Panc1 (cell line): Measurements from ENCODE around the gene INTS3.

Source experiments
- CTCF ChIP-seq: fragments of 450-650 bp; IDR thresholded peaks from 2 replicates; pipeline ENCODE4 v1.5.1; 2017; ENCODE audit warnings: mild to moderate bottlenecking
- POLR2AphosphoS5 ChIP-seq: IDR thresholded peaks from 2 replicates; pipeline ENCODE4 v1.6.1; 2012; ENCODE audit warnings: mild to moderate bottlenecking, low read depth, low read length, moderate library complexity
- TCF7L2 ChIP-seq: IDR thresholded peaks from 2 replicates; pipeline ENCODE4 v1.6.1; 2011; ENCODE audit warnings: mild to moderate bottlenecking, low read depth, low read length, inconsistent platforms
- TF ChIP-seq, protein P1 (sequence below), 2 experiments: IDR thresholded peaks; 2 replicates each; pipeline ENCODE4 v1.6.1; 2011 to 2012; ENCODE audit warnings: low read depth in 2 of 2, control low read depth in 1 of 2, low read length in 1 of 2, mild to moderate bottlenecking in 1 of 2, moderate library complexity in 1 of 2; ENCODE audit not compliant: insufficient read depth in 1 of 2

GRCh38 chr1:153733970-153734369, 6.1 kb downstream of the INTS3 start:
- TF ChIP-seq CTCF (no peak), POLR2AphosphoS5 (no peak), TCF7L2 (no peak)
- TF ChIP-seq, protein P1, sequence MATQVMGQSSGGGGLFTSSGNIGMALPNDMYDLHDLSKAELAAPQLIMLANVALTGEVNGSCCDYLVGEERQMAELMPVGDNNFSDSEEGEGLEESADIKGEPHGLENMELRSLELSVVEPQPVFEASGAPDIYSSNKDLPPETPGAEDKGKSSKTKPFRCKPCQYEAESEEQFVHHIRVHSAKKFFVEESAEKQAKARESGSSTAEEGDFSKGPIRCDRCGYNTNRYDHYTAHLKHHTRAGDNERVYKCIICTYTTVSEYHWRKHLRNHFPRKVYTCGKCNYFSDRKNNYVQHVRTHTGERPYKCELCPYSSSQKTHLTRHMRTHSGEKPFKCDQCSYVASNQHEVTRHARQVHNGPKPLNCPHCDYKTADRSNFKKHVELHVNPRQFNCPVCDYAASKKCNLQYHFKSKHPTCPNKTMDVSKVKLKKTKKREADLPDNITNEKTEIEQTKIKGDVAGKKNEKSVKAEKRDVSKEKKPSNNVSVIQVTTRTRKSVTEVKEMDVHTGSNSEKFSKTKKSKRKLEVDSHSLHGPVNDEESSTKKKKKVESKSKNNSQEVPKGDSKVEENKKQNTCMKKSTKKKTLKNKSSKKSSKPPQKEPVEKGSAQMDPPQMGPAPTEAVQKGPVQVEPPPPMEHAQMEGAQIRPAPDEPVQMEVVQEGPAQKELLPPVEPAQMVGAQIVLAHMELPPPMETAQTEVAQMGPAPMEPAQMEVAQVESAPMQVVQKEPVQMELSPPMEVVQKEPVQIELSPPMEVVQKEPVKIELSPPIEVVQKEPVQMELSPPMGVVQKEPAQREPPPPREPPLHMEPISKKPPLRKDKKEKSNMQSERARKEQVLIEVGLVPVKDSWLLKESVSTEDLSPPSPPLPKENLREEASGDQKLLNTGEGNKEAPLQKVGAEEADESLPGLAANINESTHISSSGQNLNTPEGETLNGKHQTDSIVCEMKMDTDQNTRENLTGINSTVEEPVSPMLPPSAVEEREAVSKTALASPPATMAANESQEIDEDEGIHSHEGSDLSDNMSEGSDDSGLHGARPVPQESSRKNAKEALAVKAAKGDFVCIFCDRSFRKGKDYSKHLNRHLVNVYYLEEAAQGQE (IDR thresholded peaks at IDR 0.05; ENCODE audit: insufficient read depth in 1 of 2, low read depth in 2 of 2, low read length in 1 of 2): no peak
